Astrocyte of the hippocampus (primary cell): ENCODE data around the gene TMPRSS13.
"Not testable (repeated sequence)": the region's sequence is repeated elsewhere in the genome, so short reads cannot be mapped to it uniquely, and the experiment has no call there.

Experiments
- DNase-seq: peaks from one replicate; pipeline ENCODE4 v3.0.0; 2011; ENCODE audit warnings: low read depth, low spot score

TMPRSS13 gene

DNA sequence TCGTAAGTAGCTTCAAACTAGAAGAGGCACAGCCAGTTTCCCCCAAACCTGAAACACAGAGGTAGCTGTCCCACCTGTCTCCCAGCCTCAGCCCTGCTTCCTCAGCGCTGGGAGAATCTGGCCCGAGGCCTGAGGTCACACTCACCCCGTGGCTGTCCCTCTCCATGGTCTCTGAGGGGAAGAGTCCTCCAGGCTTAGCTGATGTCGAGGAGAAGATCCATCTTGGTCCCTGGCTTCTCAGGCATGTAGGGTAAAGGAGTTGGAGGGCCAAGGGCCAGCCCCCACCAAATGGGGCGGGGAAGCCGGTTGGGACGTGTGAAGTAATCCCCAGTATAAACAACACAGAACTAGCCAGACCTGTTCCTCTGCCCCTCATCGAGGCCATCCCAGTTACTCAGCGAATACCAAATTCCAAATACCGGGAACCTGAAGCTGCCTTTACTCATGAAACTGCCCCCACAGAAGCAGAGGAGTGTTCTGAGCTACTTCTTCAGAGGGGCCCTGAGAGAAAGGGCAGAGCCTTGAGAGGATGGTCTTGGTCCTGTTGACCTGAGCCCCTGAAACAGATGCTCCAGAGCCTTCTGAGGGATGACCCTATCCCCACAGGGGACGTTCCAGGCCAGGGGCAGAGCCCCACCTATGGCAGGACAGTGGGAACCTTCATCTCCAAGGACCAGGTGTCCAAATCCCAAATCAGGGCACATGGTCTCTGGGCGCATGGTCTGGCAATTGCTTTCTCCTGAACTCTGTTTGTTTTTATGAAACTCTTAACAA lies at the start of gene TMPRSS13:
Gene TMPRSS13 (minus strand): TSS at position 261 of the 774 bp plus-strand sequence. CDS start 95 bp downstream, at position 166.
- no peak for DNase-seq

DNA sequence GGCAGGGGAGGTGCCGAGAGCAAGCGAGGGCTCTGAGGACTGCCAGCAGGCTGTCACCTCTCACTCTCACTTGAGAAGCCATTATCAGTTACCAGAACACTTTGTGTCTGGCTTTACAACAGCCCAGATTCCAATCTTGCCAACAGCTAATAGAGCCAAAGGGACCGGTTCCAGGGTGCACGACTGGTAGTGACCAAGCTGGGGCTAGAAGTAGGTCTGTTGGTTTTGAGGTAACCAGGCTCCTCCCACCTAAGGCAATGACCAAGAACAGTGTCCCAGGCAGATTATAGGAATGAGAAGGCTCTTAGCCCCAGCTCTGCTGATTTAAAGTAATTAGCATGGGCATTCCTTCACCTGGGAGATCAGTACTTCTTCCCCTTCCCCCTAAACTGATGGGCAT lies 49.8 kb upstream of the TMPRSS13 start:
- no peak for DNase-seq

DNA sequence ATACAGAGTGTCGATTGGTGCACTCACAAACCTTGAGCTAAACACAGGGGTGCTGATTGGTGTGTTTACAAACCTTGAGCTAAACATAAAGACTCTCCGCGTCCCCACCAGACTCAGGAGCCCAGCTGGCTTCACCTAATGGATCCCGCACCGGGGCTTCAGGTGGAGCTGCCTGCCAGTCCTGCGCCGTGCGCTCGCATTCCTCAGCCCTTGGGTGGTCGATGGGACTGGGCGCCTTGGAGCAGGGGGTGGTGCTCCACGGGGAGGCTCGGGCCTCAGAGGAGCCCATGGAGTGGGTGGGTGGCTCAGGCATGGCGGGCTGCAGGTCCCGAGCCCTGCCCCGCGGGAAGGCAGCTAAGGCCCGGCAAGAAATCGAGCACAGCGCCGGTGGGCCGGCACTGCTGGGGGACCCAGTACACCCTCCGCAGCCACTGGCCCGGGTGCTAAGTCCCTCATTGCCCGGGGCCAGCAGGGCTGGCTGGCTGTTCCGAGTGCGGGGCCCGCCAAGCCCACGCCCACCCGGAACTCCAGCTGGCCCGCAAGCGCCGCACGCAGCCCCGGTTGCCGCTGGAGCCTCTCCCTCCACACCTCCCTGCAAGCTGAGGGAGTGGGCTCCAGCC lies 49.2 kb upstream of the TMPRSS13 start:
- DNase-seq = not testable (repeated sequence)

DNA sequence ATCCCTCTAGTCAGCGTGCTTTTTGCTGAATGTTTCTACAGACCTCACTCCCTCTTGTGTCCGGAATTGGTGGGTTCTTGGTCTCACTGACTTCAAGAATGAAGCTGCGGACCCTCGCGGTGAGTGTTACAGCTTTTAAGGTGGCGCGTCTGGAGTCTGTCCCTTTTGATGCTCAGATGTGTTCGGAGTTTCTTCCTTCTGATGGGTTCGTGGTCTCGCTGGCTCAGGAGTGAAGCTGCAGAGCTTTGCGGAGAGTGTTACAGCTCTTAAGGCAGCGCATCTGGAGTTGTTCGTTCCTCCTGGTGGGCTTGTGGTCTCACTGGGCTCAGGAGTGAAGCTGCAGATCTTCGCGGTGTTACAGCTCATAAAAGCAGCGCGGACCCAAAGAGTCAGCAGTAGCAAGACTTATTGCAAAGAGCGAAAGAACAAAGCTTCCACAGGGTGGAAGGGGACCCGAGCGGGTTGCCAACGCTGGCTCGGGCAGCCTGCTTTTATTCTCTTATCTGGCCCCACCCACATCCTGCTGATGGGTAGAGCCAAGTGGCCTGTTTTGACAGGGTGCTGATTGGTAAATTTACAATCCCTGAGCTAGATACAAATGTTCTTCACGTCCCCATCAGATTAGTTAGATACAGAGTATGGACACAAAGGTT lies 48.5 kb upstream of the TMPRSS13 start:
- DNase-seq = not testable (repeated sequence)

DNA sequence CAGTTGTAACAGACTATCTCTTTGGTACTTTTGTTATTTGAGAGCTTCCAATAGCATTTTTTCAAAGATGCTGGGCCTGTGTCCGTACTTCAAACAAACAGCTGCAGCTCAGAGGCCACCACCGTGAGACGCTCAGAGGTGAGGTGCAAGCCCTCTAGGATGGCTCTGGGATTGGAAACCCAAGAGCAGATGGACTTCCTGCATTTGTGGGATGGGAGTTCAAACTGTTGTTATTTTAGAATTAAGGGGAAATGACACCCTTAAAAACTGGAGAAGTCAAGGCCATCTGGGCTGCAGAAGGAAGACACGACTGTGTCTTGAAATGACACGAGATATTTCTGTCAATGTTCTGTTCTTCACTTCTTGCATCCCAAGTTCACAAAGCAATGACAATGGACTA lies 47.8 kb upstream of the TMPRSS13 start:
- DNase-seq = no peak

DNA sequence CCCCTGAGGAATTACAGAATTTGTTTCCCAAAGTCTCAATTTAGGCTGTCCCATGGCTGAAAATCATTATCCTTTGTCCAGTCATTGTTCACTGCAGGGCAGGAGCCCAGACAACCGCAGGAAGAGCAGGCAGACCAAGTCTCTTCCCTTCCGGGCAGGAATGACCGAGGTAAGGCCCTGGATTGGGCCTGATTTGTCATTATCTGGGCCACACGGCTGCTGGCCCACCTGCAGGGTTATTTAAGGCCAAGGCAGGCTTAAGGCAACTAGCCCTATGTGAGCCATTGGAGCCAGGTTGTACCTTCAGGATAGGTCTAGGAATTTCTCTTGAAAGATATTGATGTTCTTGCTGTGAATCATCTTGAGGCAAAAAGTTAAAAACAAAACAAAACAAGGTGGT lies 47.2 kb upstream of the TMPRSS13 start:
- no peak for DNase-seq

DNA sequence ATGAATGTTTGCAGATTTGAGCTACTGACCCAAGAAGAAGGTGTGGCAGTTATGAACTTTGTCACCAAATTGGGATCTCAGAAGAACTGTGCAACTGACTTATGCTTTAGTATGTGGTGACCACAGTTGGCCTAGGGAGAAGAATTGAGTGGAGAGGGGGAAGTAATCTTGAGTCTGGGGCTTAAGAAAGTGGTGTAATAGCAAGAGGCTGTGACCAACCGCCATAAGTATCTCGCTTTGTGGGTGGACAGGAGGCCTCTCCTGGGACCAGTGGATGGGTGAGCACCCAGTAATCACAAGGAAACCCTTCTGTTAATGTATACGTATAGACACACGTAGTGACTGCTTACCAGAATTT lies 44.3 kb upstream of the TMPRSS13 start:
- DNase-seq = no peak

DNA sequence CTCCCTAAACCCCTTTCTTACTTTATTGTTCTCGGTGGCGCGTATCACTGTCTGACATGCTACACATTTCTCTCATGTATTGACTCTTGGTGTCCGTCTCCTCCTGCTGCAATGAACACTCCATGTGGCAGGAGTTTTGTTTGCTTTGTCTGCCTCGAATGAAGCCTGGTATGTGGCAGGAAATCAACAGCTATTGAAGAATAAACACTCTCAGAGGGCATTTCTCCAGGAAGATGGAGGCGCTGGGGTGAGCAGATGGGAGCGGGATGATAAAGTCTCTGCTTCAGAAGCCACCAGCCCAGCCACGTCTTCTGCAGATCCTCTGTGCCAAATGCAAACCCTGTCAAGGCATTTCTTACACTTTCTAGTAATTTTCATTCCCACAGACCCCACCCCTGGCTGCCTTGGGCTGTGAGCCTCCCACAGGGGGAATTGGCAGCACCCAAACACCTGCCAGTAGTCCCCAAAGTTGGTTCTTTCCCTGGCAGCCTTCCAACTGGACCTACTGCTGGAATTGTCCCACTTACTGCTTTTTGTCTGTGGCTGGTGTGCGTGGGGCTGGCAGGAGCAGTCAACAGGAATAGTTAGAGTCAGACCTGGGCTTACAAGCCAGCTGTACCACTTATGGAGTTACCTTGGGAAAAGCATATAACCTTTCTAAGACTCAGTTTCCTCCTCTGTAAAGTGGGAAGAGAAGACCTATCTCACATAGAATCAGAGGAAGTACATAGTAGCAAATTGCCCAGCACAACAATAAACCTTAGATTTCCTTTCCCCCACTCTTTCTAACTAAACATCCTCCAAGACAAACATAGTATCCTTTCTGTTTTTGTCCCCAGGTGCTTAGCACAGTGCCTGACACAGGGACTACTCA lies 43.7 kb upstream of the TMPRSS13 start:
- peak; percentile 39 for DNase-seq

DNA sequence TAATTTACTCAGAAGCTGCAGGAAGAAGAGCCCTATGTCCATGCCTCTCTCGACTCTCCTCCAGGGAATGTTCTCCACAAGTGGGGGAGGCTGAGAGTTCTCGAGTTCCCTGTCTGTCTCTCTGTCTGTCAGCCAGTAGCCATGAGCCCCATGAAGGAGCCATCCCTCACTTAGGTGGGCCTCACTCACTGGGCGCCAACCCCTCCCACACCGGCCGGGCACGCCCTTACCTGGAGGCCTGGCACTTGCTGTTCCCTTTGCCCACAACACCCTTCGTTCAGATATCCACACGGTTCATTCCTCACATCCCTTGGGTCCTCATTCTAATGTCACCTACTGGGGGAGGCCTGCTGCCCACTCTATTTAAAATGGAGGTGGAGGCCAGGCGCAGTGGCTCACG lies 42.8 kb upstream of the TMPRSS13 start:
- DNase-seq = no peak

DNA sequence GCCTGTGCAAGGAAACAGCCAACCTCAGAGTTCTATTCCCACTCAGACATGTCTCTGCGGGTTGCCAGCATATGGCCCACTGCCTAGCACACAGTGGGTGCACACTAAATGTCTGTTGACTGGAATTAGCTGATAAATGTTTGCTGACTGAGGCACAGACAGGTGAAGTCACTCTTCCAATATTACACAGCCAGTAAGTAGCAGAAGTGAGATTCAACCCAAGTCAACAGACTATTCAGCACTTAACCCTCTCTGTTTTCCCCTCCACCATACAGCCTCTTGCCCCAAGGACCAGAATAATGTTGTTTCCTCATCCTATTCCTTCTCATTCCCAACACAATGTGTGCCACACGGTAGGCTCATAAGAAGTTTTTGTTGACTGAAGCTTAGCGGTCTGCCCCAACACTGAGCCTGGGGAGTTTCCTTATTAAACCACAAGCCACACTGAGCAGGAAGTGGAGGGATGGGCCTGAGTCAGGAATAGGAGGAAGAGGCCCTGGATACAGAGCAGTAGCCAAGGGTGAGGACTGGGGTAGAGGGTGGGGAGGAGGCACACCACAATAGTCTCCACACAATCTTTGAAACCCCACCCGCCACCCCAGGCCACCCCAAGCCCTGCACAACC lies 41.3 kb upstream of the TMPRSS13 start:
- DNase-seq = no peak

DNA sequence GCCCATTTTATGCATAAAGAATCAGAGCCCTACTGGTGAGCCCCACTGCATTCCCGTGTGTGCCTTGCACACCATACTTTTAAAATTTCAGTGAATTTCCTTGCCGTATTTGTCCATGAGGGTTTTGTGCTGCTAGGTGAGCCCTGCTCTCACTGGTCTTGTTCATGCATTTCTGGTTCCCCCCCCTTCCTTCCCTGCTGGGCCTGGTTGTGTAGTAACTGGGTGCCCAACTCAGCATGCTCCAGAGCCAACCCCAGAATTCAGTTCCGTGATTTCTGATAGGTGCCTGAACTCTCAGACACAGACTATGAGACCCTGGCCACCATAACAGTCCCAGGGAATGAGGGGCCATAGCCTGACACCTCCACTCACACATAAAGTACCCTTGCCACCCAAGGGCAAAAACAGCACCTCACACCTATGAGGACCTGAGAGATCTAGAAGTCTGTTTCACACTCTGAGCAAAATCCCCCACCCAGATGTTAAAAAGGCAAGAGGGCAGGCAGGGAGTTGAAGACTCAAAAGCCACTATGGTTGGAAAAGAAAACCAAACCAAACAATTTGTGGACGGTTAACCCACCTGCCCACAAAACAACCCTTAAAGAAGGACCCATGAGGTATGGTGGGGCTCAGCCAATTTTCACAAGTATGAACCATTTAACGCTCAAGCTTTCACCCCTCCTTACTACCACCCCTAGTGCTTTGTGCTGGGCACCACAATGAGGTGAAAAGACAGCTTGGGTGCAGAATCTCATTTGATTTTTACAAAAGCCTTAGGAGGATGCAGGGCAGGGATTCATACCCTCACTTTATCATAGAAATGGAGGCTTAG lies 40.2 kb upstream of the TMPRSS13 start:
- no peak for DNase-seq

DNA sequence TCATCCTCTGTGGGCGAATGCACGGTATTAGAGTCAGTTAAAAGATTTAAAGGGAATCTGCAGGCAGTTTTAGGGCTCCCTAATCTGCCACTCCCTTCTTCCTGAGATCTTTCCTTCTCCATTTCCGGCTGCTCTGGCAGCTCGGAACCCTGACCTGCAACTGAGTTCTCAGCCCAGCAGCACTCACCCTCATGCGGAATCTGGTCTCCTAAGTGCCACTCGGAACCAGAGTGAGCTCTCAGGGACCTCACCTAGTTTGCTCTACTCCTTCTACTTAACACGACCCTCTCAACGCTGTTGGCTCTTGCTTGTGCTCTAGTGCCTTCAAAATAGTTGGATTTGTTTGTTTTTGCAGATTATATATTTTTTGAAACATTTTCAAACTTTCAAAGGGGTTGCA lies 37.7 kb upstream of the TMPRSS13 start:
- no peak for DNase-seq

DNA sequence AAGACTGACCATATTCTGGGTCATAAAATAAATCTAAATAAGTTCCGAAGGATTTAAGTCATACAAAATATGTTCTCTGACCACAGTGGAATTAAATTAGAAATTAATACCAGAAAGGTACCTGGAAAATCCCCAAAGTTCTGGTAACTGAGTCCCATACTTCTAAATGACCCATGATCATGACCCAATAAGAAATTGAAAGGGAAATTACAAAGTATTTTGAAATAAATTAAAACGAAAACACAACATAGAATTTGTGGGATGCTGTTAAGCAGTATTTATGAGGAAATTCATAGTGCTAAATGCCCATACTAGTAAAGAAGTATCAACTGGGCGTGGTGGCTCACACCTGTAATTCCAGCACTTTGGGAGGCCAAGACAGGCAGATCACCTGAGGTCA lies 33.6 kb upstream of the TMPRSS13 start:
- no peak for DNase-seq

DNA sequence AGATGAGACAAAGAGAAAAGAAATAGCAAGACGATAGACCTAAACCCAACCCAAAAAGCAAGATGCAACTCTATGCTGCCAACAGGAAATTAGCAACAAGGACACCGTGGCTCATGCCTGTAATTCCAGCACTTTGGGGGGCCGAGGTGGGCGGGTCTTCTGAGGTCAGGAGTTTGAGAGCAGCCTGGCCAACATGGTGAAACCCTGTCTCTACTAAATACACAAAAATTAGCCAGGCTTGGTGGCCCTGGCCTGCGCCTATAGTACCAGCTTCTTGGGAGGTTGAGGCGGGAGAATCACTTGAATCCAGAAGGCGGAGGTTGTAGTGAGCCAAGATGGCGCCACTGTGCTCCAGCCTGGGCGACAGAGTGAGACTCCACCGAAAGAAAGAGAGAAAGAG lies 32.7 kb upstream of the TMPRSS13 start:
- no peak for DNase-seq

DNA sequence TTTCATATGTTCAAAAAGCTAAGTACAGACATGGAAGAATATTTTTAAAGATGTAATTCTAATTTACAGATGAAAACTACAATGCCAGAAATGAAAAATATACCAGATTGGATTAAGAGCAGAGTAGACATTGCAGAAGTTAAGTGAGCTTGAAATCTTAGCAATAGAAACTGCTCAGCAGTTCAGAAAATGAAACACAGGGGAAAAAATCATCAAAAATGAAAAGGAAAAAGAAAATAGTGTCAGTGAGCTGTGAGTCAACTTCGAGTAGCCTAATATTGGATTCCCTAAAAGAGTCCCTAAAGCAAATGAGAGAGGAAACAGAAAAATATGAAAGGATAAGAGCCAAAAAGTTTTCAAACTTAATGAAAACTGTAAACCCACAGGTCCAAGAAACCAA lies 31.2 kb upstream of the TMPRSS13 start:
- no peak for DNase-seq

DNA sequence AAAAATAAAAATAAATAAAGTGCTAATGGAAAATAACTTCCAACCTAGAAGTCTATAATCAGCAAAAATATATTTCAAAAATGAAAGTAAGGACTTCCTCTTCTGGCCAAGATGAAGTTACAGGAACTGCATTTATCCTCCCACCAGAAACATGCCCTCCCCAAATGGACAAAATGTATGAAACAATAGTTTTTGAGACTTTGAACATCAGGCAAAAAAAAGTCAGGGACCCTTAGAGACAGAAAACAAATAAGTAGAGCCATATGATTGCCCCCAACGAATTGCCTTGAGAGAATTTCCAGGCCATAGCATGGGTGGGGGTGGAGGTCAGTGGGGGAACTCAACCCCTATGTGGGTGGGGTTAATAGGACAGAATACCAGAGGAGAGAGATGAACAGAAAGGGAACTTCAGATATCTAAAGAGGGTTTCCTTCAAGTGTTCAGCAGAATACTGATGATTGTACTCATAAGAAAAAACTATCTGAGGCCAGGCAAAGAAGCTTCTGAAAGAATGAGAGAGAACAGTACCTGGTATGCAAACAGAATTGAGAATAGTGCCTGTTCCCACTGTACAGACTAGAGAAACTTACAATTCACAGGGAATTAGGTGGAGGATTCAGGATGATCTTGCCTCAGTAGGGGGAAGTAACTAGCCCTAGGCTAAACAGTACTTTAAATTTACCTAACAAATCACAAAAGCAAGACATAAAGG lies 30.4 kb upstream of the TMPRSS13 start:
- DNase-seq = no peak

DNA sequence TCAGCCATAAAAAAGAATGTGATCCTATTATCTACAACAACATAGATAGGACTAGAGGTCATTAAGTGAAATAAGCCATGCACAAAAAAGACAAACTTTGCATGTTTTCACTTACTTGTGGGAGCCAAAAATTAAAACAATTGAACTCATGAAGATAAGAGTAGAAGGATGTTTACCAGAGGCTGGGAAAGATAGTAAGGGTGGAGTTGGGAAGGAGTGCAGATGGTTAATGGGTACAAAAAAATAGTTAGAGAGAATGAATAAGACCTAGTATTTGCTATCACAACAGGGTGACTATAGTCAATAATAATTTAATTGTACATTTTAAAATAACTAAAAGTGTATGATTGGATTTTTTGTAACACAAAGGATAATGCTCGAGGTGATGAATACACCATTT lies 29.7 kb upstream of the TMPRSS13 start:
- no peak for DNase-seq

DNA sequence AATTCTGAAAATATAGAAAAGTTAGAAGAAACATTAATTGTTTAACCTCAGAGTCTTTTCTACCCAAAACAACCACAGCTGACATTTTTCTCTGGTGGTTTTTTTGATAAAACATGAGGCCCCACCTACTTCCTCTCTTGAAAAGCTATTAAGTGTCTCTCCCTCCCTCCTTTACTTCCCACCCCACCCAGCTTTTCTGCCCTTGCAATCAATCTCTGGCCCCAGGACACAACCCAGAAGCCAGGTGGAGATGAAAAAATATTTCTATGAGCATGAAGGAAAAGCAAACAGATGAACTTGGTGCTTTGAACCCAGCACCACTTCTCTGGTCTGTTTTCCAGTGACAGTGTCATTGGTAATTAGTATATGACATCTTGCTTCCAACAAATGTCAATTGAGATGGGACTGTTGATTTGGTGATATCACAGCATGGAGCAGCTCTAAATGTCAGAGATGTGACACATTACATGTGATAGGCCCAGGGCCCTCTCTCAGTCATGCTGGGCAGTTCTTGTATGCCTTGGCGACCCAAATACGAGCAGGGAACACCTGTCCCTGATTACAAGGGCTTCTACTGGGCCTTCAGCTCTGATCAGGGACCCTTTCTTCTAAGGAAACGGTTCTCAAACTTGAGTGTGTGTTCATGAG lies 23.9 kb upstream of the TMPRSS13 start:
- DNase-seq = no peak
